ENCODE data around the gene MCF2L2.

DNA sequence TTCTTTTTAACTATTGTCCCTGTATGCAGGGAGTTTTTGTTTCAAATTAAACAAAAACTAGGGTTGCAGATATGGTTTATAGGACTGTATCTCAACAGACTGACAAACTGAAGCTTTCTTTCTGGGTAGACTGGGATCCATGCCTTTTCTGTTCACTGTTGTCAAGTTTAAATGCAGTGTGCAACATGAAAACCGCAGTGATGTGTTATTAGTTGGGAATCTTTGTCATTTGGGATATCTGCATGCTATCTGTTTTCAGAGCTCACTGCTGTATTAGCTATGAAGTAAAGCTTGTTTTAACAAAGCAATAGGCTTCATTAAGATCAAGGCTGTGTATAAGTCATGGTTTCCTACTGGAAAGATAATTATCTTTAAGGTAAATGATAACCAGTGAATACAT lies 21.4 kb upstream of the MCF2L2 start:
- TF ChIP-seq TARDBP (IDR thresholded peaks at IDR 0.05) (no peak), FOXM1 (IDR thresholded peaks at IDR 0.05; ENCODE audit: borderline replicate concordance) (no peak), FOXK2 (IDR thresholded peaks at IDR 0.05) (no peak), BHLHE40 (IDR thresholded peaks at IDR 0.05; ENCODE audit: borderline replicate concordance) (no peak), ZNF384 (IDR thresholded peaks at IDR 0.05) (no peak), CTBP1 (IDR thresholded peaks at IDR 0.05; ENCODE audit: borderline replicate concordance) (no peak)

All from HEK293T (cell line).